Lung (tissue), 12 donors: ENCODE measurements around the gene HIC1. TPM values are rescaled to one million over a fixed set of nuclear protein-coding genes. Genes with fewer than 3 reads are reported as not detected.

ENCODE experiments used
- ATAC-seq: fragments of 200-7000 bp; cut with Tn5 transposase; one replicate; pipeline ENCODE4 v1.9.1; 2020; ENCODE audit warnings: moderate number of reproducible peaks; ENCODE audit not compliant: insufficient read depth, low FRiP score
- DNase-seq, 3 donors: peaks; one replicate each; pipeline ENCODE4 v3.0.0-alpha.2; 2013 to 2017
- H3K27ac ChIP-seq, 2 donors: one replicate each; pipeline ENCODE4 v1.5.1; 2013; ENCODE audit warnings: mild to moderate bottlenecking in 2 of 2, moderate library complexity in 2 of 2, control low read depth in 1 of 2, inconsistent platforms in 1 of 2, low read depth in 1 of 2, low read length in 1 of 2
- H3K27me3 ChIP-seq, 3 donors: one replicate each; pipeline ENCODE4 v1.5.1; 2013; ENCODE audit warnings: low read length in 2 of 3; ENCODE audit not compliant: control insufficient read depth in 3 of 3, insufficient read depth in 3 of 3
- H3K36me3 ChIP-seq, 4 donors: one replicate each; pipeline ENCODE4 v1.5.1; 2013; ENCODE audit warnings: low read length in 4 of 4, mild to moderate bottlenecking in 1 of 4, moderate library complexity in 1 of 4; ENCODE audit not compliant: control insufficient read depth in 4 of 4, insufficient read depth in 4 of 4
- H3K4me1 ChIP-seq, 5 donors: one replicate each; pipeline ENCODE4 v1.5.1; 2013; ENCODE audit warnings: low read length in 5 of 5, mild to moderate bottlenecking in 2 of 5, moderate library complexity in 1 of 5; ENCODE audit not compliant: control insufficient read depth in 5 of 5, insufficient read depth in 5 of 5
- H3K4me3 ChIP-seq: one replicate; pipeline ENCODE4 v1.5.1; 2013; ENCODE audit warnings: mild to moderate bottlenecking, control low read depth, moderate library complexity
- H3K9ac ChIP-seq, 2 donors: one replicate each; pipeline ENCODE4 v1.5.1; 2013; ENCODE audit warnings: low read length in 2 of 2, control low read depth in 1 of 2; ENCODE audit not compliant: insufficient read depth in 1 of 2
- H3K9me3 ChIP-seq, 4 donors: one replicate each; pipeline ENCODE4 v1.5.1; 2013; ENCODE audit warnings: low read length in 3 of 4, mild to moderate bottlenecking in 1 of 4, moderate library complexity in 1 of 4; ENCODE audit not compliant: control insufficient read depth in 4 of 4, insufficient read depth in 3 of 4
- WGBS, 2 donors: extraction: QIAGEN DNeasy Blood & Tissue Kit; methylation state at CpG; one replicate each; pipeline ENCODE4 v1.1.7; 2013; 5-methylcytosine and 5-hydroxymethylcytosine counted together
- polyA plus RNA-seq, 2 donors: library from polyadenylated mRNA; stranded (reverse); fragments of 200-250 nt; gene quantifications; one replicate each; pipeline ENCODE4 v1.2.1, GENCODE V29; 2013
- total RNA-seq, 2 donors: library from RNA; depleted of rRNA in 1 of 2; stranded (reverse); fragments of >200 nt in 1 of 2; gene quantifications; one replicate each; pipeline ENCODE4 v1.2.1, GENCODE V29; 2014 to 2021
- TF ChIP-seq, protein P1 (sequence below): IDR thresholded peaks from 2 replicates; pipeline ENCODE4 v1.5.1; 2012; ENCODE audit warnings: mild to moderate bottlenecking; ENCODE audit errors: control extremely low read depth, extremely low read depth
- donor health status: control.
- donor health status: control.
- donor health status: Bipolar disorder and iron deficiency.
- donor health status: healthy.
- donor health status: DM: yes; HTN: yes; CAD: no.

The HIC1 gene
- total and polyA plus RNA-seq, 4 donors, result 5.5 to 34.8 (median 21.6) TPM

GRCh38 chr17:2041561-2042389 lies 13.1 kb upstream of the HIC1 start, which contains the start of gene OVCA2:
Gene OVCA2 (plus strand): TSS chr17:2042022. CDS start chr17:2042048, 26 bp downstream.
- Histone ChIP-seq H3K27me3 (no peaks in the 10 kb centered on the region), H3K36me3 (peaks cover 0 to 22% (median 16%) of the 10 kb centered on the region in 4 donors), H3K9ac (peak within 1 kb of the TSS; percentile 88 to 94), H3K4me3 (peak within 1 kb of the TSS; percentile 81), H3K4me1 (peaks cover 0 to 13% (median 7%) of the 10 kb centered on the region in 5 donors), H3K9me3 (no peaks in the 10 kb centered on the region), H3K27ac (peak within 1 kb of the TSS; percentile 89 to 92)
- DNase-seq (peak; percentile 96 to 97 (median 97)), ATAC-seq (peak; percentile 92)
- TF ChIP-seq, protein P1, sequence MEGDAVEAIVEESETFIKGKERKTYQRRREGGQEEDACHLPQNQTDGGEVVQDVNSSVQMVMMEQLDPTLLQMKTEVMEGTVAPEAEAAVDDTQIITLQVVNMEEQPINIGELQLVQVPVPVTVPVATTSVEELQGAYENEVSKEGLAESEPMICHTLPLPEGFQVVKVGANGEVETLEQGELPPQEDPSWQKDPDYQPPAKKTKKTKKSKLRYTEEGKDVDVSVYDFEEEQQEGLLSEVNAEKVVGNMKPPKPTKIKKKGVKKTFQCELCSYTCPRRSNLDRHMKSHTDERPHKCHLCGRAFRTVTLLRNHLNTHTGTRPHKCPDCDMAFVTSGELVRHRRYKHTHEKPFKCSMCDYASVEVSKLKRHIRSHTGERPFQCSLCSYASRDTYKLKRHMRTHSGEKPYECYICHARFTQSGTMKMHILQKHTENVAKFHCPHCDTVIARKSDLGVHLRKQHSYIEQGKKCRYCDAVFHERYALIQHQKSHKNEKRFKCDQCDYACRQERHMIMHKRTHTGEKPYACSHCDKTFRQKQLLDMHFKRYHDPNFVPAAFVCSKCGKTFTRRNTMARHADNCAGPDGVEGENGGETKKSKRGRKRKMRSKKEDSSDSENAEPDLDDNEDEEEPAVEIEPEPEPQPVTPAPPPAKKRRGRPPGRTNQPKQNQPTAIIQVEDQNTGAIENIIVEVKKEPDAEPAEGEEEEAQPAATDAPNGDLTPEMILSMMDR, result peak; percentile 50
- 1% methylated on average over 91 to 92 of the region's 93 CpGs for WGBS, 2 donors

DNA sequence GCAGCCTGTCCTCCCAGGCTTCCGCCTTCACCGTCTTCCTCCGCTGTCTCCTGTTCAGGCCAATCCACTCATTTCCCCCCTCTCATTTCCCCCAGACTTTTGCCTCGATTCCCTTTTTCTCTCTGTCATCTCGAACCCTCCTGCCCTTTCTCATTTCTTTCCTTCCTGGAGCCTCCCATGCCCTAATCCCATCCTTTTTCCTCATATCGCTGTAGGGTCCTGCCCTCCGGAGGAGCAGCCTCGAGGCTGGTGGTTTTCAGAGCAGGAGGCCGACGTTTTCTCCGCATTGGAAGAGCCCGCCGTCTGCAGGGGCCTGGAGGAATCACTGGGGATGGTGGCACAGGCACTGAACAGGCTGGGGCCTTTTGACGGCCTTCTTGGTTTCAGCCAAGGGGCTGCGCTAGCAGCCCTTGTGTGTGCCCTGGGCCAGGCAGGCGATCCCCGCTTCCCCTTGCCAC lies 12.5 kb upstream of the HIC1 start:
- peak overlapping the region; percentile 88 to 94 for H3K9ac ChIP-seq
- H3K36me3 ChIP-seq, result peaks cover 0 to 17% (median 14%) of the 10 kb centered on the region in 4 donors
- peak overlapping the region; percentile 89 to 92 for H3K27ac ChIP-seq
- WGBS, 2 donors, result 22 to 24% methylated on average over 17 of the region's 17 CpGs
- H3K9me3 ChIP-seq, result no peaks in the 10 kb centered on the region
- peaks cover 0 to 13% (median 7%) of the 10 kb centered on the region in 5 donors for H3K4me1 ChIP-seq
- TF ChIP-seq, protein P1, result no peak
- ATAC-seq (no peak), DNase-seq (peak; percentile 53 to 64 (median 58))
- H3K27me3 ChIP-seq, result no peaks in the 10 kb centered on the region
- peak overlapping the region; percentile 71 for H3K4me3 ChIP-seq

- DNase-seq, result no peak
- ATAC-seq, result no peak
- no peak overlapping the region for H3K9ac ChIP-seq
Measured at GRCh38 chr17:2042933-2043332, 12.0 kb upstream of the HIC1 start.

More at GRCh38 chr17:2042933-2043332, 12.0 kb upstream of the HIC1 start:
- TF ChIP-seq, protein P1, result no peak
- H3K9me3 ChIP-seq, result no peaks in the 10 kb centered on the region
- H3K27me3 ChIP-seq, result no peaks in the 10 kb centered on the region
- H3K36me3 ChIP-seq, result peaks cover 0 to 16% (median 13%) of the 10 kb centered on the region in 4 donors
- WGBS, 2 donors, result 85 to 93% methylated on average over 5 of the region's 5 CpGs
- H3K4me3 ChIP-seq, result no peak overlapping the region
- no peak overlapping the region for H3K27ac ChIP-seq
- peaks cover 0 to 13% (median 7%) of the 10 kb centered on the region in 5 donors for H3K4me1 ChIP-seq
